GM23338 (cell line): ENCODE results near the gene SLC25A13. TPM values are rescaled to one million over a fixed set of nuclear protein-coding genes. Genes with fewer than 3 reads are reported as not detected.
"Not testable (repeated sequence)": the region's sequence is repeated elsewhere in the genome, so short reads cannot be mapped to it uniquely, and the experiment has no call there.

Experiments
- ATAC-seq: fragments of 200-7000 bp; cut with Tn5 transposase; 3 replicates; pipeline ENCODE4 v1.9.1; 2020
- DNase-seq: peaks from one replicate; pipeline ENCODE4 v3.0.0-alpha.2; 2015; ENCODE audit warnings: low spot score
- H2AFZ ChIP-seq: fragments of 200-600 bp; sonication (generic); 2 replicates; pipeline ENCODE4 v1.8.0; 2016; ENCODE audit warnings: antibody characterized with exemption, mild to moderate bottlenecking, moderate library complexity
- H3F3A ChIP-seq: fragments of 200-600 bp; sonication (generic); replicated peaks from 2 replicates; pipeline ENCODE4 v1.8.0; 2017; ENCODE audit warnings: antibody characterized with exemption, mixed run types, low read depth
- H3K27ac ChIP-seq: fragments of 200-600 bp; sonication (generic); 2 replicates; pipeline ENCODE4 v1.6.1; 2016; ENCODE audit warnings: low read depth
- H3K27me3 ChIP-seq: fragments of 200-600 bp; sonication (generic); 2 replicates; pipeline ENCODE4 v1.8.0; 2016; ENCODE audit warnings: mild to moderate bottlenecking, mixed run types, moderate library complexity; ENCODE audit not compliant: insufficient read depth
- H3K36me3 ChIP-seq: fragments of 200-600 bp; sonication (generic); 2 replicates; pipeline ENCODE4 v1.8.0; 2016; ENCODE audit warnings: mild to moderate bottlenecking; ENCODE audit not compliant: insufficient read depth
- H3K4me1 ChIP-seq: fragments of 200-600 bp; sonication (generic); 2 replicates; pipeline ENCODE4 v1.8.0; 2016; ENCODE audit warnings: mild to moderate bottlenecking, moderate library complexity; ENCODE audit not compliant: insufficient read depth
- H3K4me2 ChIP-seq: fragments of 200-600 bp; sonication (generic); 2 replicates; pipeline ENCODE4 v1.7.1; 2017; ENCODE audit warnings: mixed run types
- H3K4me3 ChIP-seq: fragments of 200-600 bp; sonication (generic); 2 replicates; pipeline ENCODE4 v1.6.1; 2016; ENCODE audit warnings: mixed run types
- H3K79me2 ChIP-seq: fragments of 200-600 bp; sonication (generic); replicated peaks from 2 replicates; pipeline ENCODE4 v1.8.0; 2017; ENCODE audit warnings: mild to moderate bottlenecking; ENCODE audit not compliant: insufficient read depth
- H3K9me2 ChIP-seq: fragments of 200-600 bp; sonication (generic); 2 replicates; pipeline ENCODE4 v1.8.0; 2017; ENCODE audit not compliant: insufficient read depth
- H4K20me1 ChIP-seq: fragments of 200-600 bp; sonication (generic); replicated peaks from 2 replicates; pipeline ENCODE4 v1.8.0; 2017; ENCODE audit warnings: mild to moderate bottlenecking; ENCODE audit not compliant: insufficient read depth
- H3K27ac Mint-ChIP-seq: 2 replicates; pipeline ENCODE4 v1.8.0; 2020; ENCODE audit warnings: inconsistent platforms, mild to moderate bottlenecking, moderate library complexity, mixed read lengths
- H3K27me3 Mint-ChIP-seq: 3 replicates; pipeline ENCODE4 v1.8.0; 2022; ENCODE audit warnings: low read depth, mild to moderate bottlenecking, moderate library complexity, mixed read lengths, inconsistent platforms; ENCODE audit not compliant: insufficient read depth, poor library complexity
- H3K36me3 Mint-ChIP-seq: 3 replicates; pipeline ENCODE4 v1.8.0; 2021; ENCODE audit warnings: low read depth, mild to moderate bottlenecking, inconsistent platforms, moderate library complexity, mixed read lengths
- H3K4me1 Mint-ChIP-seq: 3 replicates; pipeline ENCODE4 v1.8.0; 2020; ENCODE audit warnings: mild to moderate bottlenecking, inconsistent platforms, mixed read lengths
- H3K4me3 Mint-ChIP-seq: 3 replicates; pipeline ENCODE4 v1.8.0; 2021; ENCODE audit warnings: moderate library complexity, mild to moderate bottlenecking, inconsistent platforms, mixed read lengths
- H3K9me3 Mint-ChIP-seq: 3 replicates; pipeline ENCODE4 v1.8.0; 2020; ENCODE audit warnings: moderate library complexity, mild to moderate bottlenecking, inconsistent platforms, mixed read lengths
- CREB1 ChIP-seq: fragments of 250-450 bp; sonication (Bioruptor Pico); IDR thresholded peaks from 2 replicates; pipeline ENCODE4 v1.5.0; 2020; ENCODE audit warnings: low read depth, mild to moderate bottlenecking, moderate library complexity
- POLR2AphosphoS5 ChIP-seq: IDR thresholded peaks from 2 replicates; pipeline ENCODE4 v1.6.1; 2016; ENCODE audit warnings: antibody characterized with exemption, low read depth
- polyA plus RNA-seq: library from polyadenylated mRNA; unstranded; fragments of >200 nt; fragmentation: Nextera tagmentation; extraction: Ambion mirVana; gene quantifications from 2 replicates; pipeline ENCODE4 v1.2.1, GENCODE V29; 2016
- total RNA-seq: library from RNA; depleted of rRNA; stranded (reverse); fragments of >200 nt; shearing (Covaris generic); gene quantifications from 2 replicates; pipeline ENCODE4 v1.2.3, GENCODE V29; 2014
- TF ChIP-seq, protein P1 (sequence below): fragments of 250-450 bp; sonication (Bioruptor Pico); IDR thresholded peaks from 2 replicates; pipeline ENCODE4 v1.5.0; 2020; ENCODE audit warnings: mild to moderate bottlenecking, moderate library complexity
- TF ChIP-seq, protein P2 (sequence below): IDR thresholded peaks from 2 replicates; pipeline ENCODE4 v1.6.1; 2016; ENCODE audit warnings: antibody characterized with exemption

SLC25A13 gene
- total and polyA plus RNA-seq, 2 experiments from 2014 or later = 51.1 to 84.6 TPM

DNA sequence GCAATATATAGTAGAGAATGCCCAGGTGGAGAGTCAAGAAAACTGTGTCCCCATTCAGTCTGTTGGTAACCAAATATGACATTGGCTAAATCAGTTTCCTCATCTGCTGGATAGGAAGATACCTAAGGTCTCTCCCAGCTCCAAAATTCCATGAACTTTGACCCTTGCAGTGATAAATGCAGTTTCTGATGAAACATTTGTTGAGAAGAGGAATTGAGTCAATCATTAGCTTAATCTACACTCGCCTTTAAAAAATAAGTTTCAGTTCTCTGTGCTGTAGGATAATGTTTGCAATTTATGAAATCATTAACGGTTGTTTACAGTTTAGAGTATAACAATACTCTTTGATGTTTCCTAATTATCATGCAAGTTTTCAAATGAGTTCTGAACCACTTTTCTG lies 38.0 kb upstream of the SLC25A13 start:
- no peaks in the 10 kb centered on the region; the same call in 2 of the 3 replicates for H3K9me3 Mint-ChIP-seq
- peaks cover 2% of the 10 kb centered on the region; the same call in 1 of the 3 replicates for H3K4me1 Mint-ChIP-seq
- Histone ChIP-seq H3K79me2 (no peaks in the 10 kb centered on the region), H3K4me2 (no peak overlapping the region), H3K9me2 (no peaks in the 10 kb centered on the region), H2AFZ (no peak overlapping the region), H4K20me1 (no peaks in the 10 kb centered on the region), H3K4me1 (no peaks in the 10 kb centered on the region), H3K27ac (no peak overlapping the region), H3K27me3 (no peaks in the 10 kb centered on the region), H3K36me3 (no peaks in the 10 kb centered on the region), H3F3A (no peaks in the 10 kb centered on the region), H3K4me3 (no peak overlapping the region)
- H3K27me3 Mint-ChIP-seq = no peaks in the 10 kb centered on the region
- no peak overlapping the region for H3K4me3 Mint-ChIP-seq
- no peaks in the 10 kb centered on the region for H3K36me3 Mint-ChIP-seq
- DNase-seq (no peak), ATAC-seq (no peak)
- no peak overlapping the region for H3K27ac Mint-ChIP-seq
- no peak for TF ChIP-seq POLR2AphosphoS5
- TF ChIP-seq, protein P1, sequence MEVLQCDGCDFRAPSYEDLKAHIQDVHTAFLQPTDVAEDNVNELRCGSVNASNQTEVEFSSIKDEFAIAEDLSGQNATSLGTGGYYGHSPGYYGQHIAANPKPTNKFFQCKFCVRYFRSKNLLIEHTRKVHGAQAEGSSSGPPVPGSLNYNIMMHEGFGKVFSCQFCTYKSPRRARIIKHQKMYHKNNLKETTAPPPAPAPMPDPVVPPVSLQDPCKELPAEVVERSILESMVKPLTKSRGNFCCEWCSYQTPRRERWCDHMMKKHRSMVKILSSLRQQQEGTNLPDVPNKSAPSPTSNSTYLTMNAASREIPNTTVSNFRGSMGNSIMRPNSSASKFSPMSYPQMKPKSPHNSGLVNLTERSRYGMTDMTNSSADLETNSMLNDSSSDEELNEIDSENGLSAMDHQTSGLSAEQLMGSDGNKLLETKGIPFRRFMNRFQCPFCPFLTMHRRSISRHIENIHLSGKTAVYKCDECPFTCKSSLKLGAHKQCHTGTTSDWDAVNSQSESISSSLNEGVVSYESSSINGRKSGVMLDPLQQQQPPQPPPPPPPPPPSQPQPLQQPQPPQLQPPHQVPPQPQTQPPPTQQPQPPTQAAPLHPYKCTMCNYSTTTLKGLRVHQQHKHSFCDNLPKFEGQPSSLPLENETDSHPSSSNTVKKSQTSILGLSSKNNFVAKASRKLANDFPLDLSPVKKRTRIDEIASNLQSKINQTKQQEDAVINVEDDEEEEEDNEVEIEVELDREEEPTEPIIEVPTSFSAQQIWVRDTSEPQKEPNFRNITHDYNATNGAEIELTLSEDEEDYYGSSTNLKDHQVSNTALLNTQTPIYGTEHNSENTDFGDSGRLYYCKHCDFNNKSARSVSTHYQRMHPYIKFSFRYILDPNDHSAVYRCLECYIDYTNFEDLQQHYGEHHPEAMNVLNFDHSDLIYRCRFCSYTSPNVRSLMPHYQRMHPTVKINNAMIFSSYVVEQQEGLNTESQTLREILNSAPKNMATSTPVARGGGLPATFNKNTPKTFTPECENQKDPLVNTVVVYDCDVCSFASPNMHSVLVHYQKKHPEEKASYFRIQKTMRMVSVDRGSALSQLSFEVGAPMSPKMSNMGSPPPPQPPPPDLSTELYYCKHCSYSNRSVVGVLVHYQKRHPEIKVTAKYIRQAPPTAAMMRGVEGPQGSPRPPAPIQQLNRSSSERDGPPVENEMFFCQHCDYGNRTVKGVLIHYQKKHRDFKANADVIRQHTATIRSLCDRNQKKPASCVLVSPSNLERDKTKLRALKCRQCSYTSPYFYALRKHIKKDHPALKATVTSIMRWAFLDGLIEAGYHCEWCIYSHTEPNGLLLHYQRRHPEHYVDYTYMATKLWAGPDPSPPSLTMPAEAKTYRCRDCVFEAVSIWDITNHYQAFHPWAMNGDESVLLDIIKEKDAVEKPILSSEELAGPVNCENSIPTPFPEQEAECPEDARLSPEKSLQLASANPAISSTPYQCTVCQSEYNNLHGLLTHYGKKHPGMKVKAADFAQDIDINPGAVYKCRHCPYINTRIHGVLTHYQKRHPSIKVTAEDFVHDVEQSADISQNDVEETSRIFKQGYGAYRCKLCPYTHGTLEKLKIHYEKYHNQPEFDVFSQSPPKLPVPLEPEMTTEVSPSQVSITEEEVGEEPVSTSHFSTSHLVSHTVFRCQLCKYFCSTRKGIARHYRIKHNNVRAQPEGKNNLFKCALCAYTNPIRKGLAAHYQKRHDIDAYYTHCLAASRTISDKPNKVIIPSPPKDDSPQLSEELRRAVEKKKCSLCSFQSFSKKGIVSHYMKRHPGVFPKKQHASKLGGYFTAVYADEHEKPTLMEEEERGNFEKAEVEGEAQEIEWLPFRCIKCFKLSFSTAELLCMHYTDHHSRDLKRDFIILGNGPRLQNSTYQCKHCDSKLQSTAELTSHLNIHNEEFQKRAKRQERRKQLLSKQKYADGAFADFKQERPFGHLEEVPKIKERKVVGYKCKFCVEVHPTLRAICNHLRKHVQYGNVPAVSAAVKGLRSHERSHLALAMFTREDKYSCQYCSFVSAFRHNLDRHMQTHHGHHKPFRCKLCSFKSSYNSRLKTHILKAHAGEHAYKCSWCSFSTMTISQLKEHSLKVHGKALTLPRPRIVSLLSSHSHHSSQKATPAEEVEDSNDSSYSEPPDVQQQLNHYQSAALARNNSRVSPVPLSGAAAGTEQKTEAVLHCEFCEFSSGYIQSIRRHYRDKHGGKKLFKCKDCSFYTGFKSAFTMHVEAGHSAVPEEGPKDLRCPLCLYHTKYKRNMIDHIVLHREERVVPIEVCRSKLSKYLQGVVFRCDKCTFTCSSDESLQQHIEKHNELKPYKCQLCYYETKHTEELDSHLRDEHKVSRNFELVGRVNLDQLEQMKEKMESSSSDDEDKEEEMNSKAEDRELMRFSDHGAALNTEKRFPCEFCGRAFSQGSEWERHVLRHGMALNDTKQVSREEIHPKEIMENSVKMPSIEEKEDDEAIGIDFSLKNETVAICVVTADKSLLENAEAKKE (CRISPR knock-in tag) = no peak
- TF ChIP-seq, protein P2, sequence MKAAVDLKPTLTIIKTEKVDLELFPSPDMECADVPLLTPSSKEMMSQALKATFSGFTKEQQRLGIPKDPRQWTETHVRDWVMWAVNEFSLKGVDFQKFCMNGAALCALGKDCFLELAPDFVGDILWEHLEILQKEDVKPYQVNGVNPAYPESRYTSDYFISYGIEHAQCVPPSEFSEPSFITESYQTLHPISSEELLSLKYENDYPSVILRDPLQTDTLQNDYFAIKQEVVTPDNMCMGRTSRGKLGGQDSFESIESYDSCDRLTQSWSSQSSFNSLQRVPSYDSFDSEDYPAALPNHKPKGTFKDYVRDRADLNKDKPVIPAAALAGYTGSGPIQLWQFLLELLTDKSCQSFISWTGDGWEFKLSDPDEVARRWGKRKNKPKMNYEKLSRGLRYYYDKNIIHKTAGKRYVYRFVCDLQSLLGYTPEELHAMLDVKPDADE = no peak
- no peak for TF ChIP-seq CREB1 (CRISPR knock-in tag)

DNA sequence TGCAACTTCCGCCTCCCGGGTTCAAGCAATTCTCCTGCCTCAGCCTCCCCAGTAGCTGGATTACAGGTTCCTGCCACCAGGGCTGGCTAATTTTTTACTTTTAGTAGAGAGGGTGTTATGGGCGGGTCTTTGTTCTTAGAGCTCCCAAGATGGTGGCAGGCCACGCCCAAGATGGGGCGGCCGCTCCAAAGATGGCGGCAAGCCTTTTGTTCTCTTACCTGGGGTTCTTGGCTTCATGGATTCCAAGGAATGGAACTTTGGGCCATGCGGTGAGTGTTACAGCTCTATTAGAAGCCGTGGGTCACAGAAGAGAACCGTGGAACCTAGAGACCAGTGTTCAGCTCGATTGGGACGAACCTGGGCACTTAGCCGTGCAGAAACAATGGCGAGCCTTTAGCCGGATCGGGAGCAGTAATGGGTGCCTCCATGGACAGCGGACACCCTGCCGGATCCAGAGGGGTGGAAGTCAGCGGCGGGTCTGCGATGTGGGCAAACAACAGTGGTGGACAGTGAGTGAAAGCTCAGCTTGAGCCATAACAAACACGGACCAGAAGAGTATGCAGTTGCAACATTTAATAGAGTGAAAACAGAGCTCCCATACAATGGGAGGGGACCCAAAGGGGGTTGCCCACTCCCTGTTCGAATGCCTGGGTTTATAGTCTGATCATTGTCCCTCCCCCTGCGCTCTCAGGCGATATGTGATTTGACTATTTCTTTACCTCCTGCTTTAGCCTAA lies 36.5 kb upstream of the SLC25A13 start:
- H3K27ac ChIP-seq, H3K36me3 ChIP-seq, H4K20me1 ChIP-seq, H3K27me3 Mint-ChIP-seq, H3K4me3 Mint-ChIP-seq, DNase-seq, H3K27ac Mint-ChIP-seq, ATAC-seq, H3K9me3 Mint-ChIP-seq, H3K79me2 ChIP-seq, H3K36me3 Mint-ChIP-seq, H3K9me2 ChIP-seq, H3K4me2 ChIP-seq, H3F3A ChIP-seq, H3K4me1 Mint-ChIP-seq, H3K4me1 ChIP-seq, H3K27me3 ChIP-seq, H3K4me3 ChIP-seq: not testable (repeated sequence)
- H2AFZ ChIP-seq = peak overlapping the region; percentile 52; the same call in 1 of the 2 replicates
